Measurements from ENCODE around the gene OR1N1.
"Not testable (repeated sequence)": the region's sequence is repeated elsewhere in the genome, so short reads cannot be mapped to it uniquely, and the experiment has no call there.

OR1N1 gene

GRCh38 chr9:122536134-122536533 lies 9.0 kb upstream of the OR1N1 start:
- no peaks in the 10 kb centered on the region for H3K36me3 ChIP-seq (ENCODE audit: control insufficient read depth in 5 of 5, insufficient read depth in 5 of 5, low read length in 5 of 5)

GRCh38 chr9:122531157-122531556 lies 4.1 kb upstream of the OR1N1 start:
- H3K4me3 ChIP-seq (ENCODE audit: low read depth in 1 of 5, low read length in 5 of 5); H3K36me3 ChIP-seq (ENCODE audit: control insufficient read depth in 5 of 5, insufficient read depth in 5 of 5, low read length in 5 of 5); H3K27me3 ChIP-seq (ENCODE audit: control insufficient read depth in 5 of 5, insufficient read depth in 4 of 5, low read length in 5 of 5); H3K4me1 ChIP-seq (ENCODE audit: control insufficient read depth in 5 of 5, insufficient read depth in 5 of 5, low read length in 5 of 5); H3K27ac ChIP-seq (ENCODE audit: low read depth, low read length); H3K9ac ChIP-seq (ENCODE audit: low read length in 5 of 5); H3K9me3 ChIP-seq (ENCODE audit: control insufficient read depth in 5 of 5, low read length in 5 of 5): not testable (repeated sequence)

More at GRCh38 chr9:122536134-122536533, 9.0 kb upstream of the OR1N1 start:
- H3K4me3 ChIP-seq (ENCODE audit: low read depth in 1 of 5, low read length in 5 of 5) = no peak overlapping the region
- H3K4me1 ChIP-seq (ENCODE audit: control insufficient read depth in 5 of 5, insufficient read depth in 5 of 5, low read length in 5 of 5) = no peaks in the 10 kb centered on the region
- peaks cover 0 to 7% (median 4%) of the 10 kb centered on the region in 5 donors for H3K9me3 ChIP-seq (ENCODE audit: control insufficient read depth in 5 of 5, low read length in 5 of 5)
- H3K9ac ChIP-seq (ENCODE audit: low read length in 5 of 5) = no peak overlapping the region
- H3K27me3 ChIP-seq (ENCODE audit: control insufficient read depth in 5 of 5, insufficient read depth in 4 of 5, low read length in 5 of 5) = no peaks in the 10 kb centered on the region
- no peak overlapping the region for H3K27ac ChIP-seq (ENCODE audit: low read depth, low read length)

GRCh38 chr9:122526602-122527001 lies 491 bp downstream of the OR1N1 start:
- Histone ChIP-seq H3K9me3 (ENCODE audit: control insufficient read depth in 5 of 5, low read length in 5 of 5) (no peaks in the 10 kb centered on the region), H3K9ac (ENCODE audit: low read length in 5 of 5) (no peak overlapping the region), H3K27ac (ENCODE audit: low read depth, low read length) (no peak overlapping the region), H3K4me3 (ENCODE audit: low read depth in 1 of 5, low read length in 5 of 5) (no peak overlapping the region), H3K4me1 (ENCODE audit: control insufficient read depth in 5 of 5, insufficient read depth in 5 of 5, low read length in 5 of 5) (no peaks in the 10 kb centered on the region), H3K36me3 (ENCODE audit: control insufficient read depth in 5 of 5, insufficient read depth in 5 of 5, low read length in 5 of 5) (no peaks in the 10 kb centered on the region), H3K27me3 (ENCODE audit: control insufficient read depth in 5 of 5, insufficient read depth in 4 of 5, low read length in 5 of 5) (peaks cover 0 to 5% (median 0%) of the 10 kb centered on the region in 5 donors)

- no peak overlapping the region for H3K27ac ChIP-seq (ENCODE audit: low read depth, low read length)
- H3K27me3 ChIP-seq (ENCODE audit: control insufficient read depth in 5 of 5, insufficient read depth in 4 of 5, low read length in 5 of 5) = peaks cover 0 to 3% (median 0%) of the 10 kb centered on the region in 5 donors
- H3K9me3 ChIP-seq (ENCODE audit: control insufficient read depth in 5 of 5, low read length in 5 of 5) = no peaks in the 10 kb centered on the region
- H3K4me1 ChIP-seq (ENCODE audit: control insufficient read depth in 5 of 5, insufficient read depth in 5 of 5, low read length in 5 of 5) = no peaks in the 10 kb centered on the region
- no peaks in the 10 kb centered on the region for H3K36me3 ChIP-seq (ENCODE audit: control insufficient read depth in 5 of 5, insufficient read depth in 5 of 5, low read length in 5 of 5)
- no peak overlapping the region for H3K9ac ChIP-seq (ENCODE audit: low read length in 5 of 5)
- H3K4me3 ChIP-seq (ENCODE audit: low read depth in 1 of 5, low read length in 5 of 5) = no peak overlapping the region
Measured at GRCh38 chr9:122519376-122519775, 7.7 kb downstream of the OR1N1 start.

GRCh38 chr9:122518841-122519240 lies 8.3 kb downstream of the OR1N1 start, which contains the start of gene OR1J4:
OR1J4 (plus strand) TSS chr9:122519141; CDS start chr9:122519141, 0 bp downstream.
- no peak within 1 kb of the TSS for H3K27ac ChIP-seq (ENCODE audit: low read depth, low read length)
- no peaks in the 10 kb centered on the region for H3K4me1 ChIP-seq (ENCODE audit: control insufficient read depth in 5 of 5, insufficient read depth in 5 of 5, low read length in 5 of 5)
- H3K9ac ChIP-seq (ENCODE audit: low read length in 5 of 5) = no peak within 1 kb of the TSS
- no peaks in the 10 kb centered on the region for H3K9me3 ChIP-seq (ENCODE audit: control insufficient read depth in 5 of 5, low read length in 5 of 5)
- H3K27me3 ChIP-seq (ENCODE audit: control insufficient read depth in 5 of 5, insufficient read depth in 4 of 5, low read length in 5 of 5) = peaks cover 0 to 3% (median 0%) of the 10 kb centered on the region in 5 donors
- H3K4me3 ChIP-seq (ENCODE audit: low read depth in 1 of 5, low read length in 5 of 5) = no peak within 1 kb of the TSS
- H3K36me3 ChIP-seq (ENCODE audit: control insufficient read depth in 5 of 5, insufficient read depth in 5 of 5, low read length in 5 of 5) = no peaks in the 10 kb centered on the region

- no peaks in the 10 kb centered on the region for H3K4me1 ChIP-seq (ENCODE audit: control insufficient read depth in 5 of 5, insufficient read depth in 5 of 5, low read length in 5 of 5)
Measured at GRCh38 chr9:122518226-122518625, 8.9 kb downstream of the OR1N1 start.

GRCh38 chr9:122510502-122510901 lies 16.6 kb downstream of the OR1N1 start, which contains the start of gene OR1J2:
OR1J2 (plus strand) TSS chr9:122510802; CDS start chr9:122510802, 0 bp downstream.
- Histone ChIP-seq H3K4me1 (ENCODE audit: control insufficient read depth in 5 of 5, insufficient read depth in 5 of 5, low read length in 5 of 5) (no peaks in the 10 kb centered on the region), H3K27me3 (ENCODE audit: control insufficient read depth in 5 of 5, insufficient read depth in 4 of 5, low read length in 5 of 5) (peaks cover 0 to 3% (median 0%) of the 10 kb centered on the region in 5 donors), H3K9me3 (ENCODE audit: control insufficient read depth in 5 of 5, low read length in 5 of 5) (no peaks in the 10 kb centered on the region), H3K27ac (ENCODE audit: low read depth, low read length) (no peak within 1 kb of the TSS), H3K9ac (ENCODE audit: low read length in 5 of 5) (no peak within 1 kb of the TSS), H3K36me3 (ENCODE audit: control insufficient read depth in 5 of 5, insufficient read depth in 5 of 5, low read length in 5 of 5) (no peaks in the 10 kb centered on the region), H3K4me3 (ENCODE audit: low read depth in 1 of 5, low read length in 5 of 5) (no peak within 1 kb of the TSS)

More at GRCh38 chr9:122518226-122518625, 8.9 kb downstream of the OR1N1 start:
- H3K27me3 ChIP-seq (ENCODE audit: control insufficient read depth in 5 of 5, insufficient read depth in 4 of 5, low read length in 5 of 5) = peaks cover 0 to 3% (median 0%) of the 10 kb centered on the region in 5 donors
- no peaks in the 10 kb centered on the region for H3K36me3 ChIP-seq (ENCODE audit: control insufficient read depth in 5 of 5, insufficient read depth in 5 of 5, low read length in 5 of 5)
- H3K9me3 ChIP-seq (ENCODE audit: control insufficient read depth in 5 of 5, low read length in 5 of 5) = no peaks in the 10 kb centered on the region
- H3K4me3 ChIP-seq (ENCODE audit: low read depth in 1 of 5, low read length in 5 of 5) = no peak overlapping the region
- no peak overlapping the region for H3K27ac ChIP-seq (ENCODE audit: low read depth, low read length)
- H3K9ac ChIP-seq (ENCODE audit: low read length in 5 of 5) = no peak overlapping the region

GRCh38 chr9:122506964-122507363 lies 20.1 kb downstream of the OR1N1 start:
- Histone ChIP-seq H3K9me3 (ENCODE audit: control insufficient read depth in 5 of 5, low read length in 5 of 5) (no peaks in the 10 kb centered on the region), H3K9ac (ENCODE audit: low read length in 5 of 5) (no peak overlapping the region), H3K4me1 (ENCODE audit: control insufficient read depth in 5 of 5, insufficient read depth in 5 of 5, low read length in 5 of 5) (no peaks in the 10 kb centered on the region), H3K27ac (ENCODE audit: low read depth, low read length) (no peak overlapping the region), H3K4me3 (ENCODE audit: low read depth in 1 of 5, low read length in 5 of 5) (no peak overlapping the region), H3K27me3 (ENCODE audit: control insufficient read depth in 5 of 5, insufficient read depth in 4 of 5, low read length in 5 of 5) (no peaks in the 10 kb centered on the region), H3K36me3 (ENCODE audit: control insufficient read depth in 5 of 5, insufficient read depth in 5 of 5, low read length in 5 of 5) (no peaks in the 10 kb centered on the region)

- Histone ChIP-seq H3K4me3 (ENCODE audit: low read depth in 1 of 5, low read length in 5 of 5) (no peak overlapping the region), H3K27ac (ENCODE audit: low read depth, low read length) (no peak overlapping the region), H3K9me3 (ENCODE audit: control insufficient read depth in 5 of 5, low read length in 5 of 5) (peaks cover 0 to 7% (median 4%) of the 10 kb centered on the region in 5 donors), H3K4me1 (ENCODE audit: control insufficient read depth in 5 of 5, insufficient read depth in 5 of 5, low read length in 5 of 5) (no peaks in the 10 kb centered on the region), H3K36me3 (ENCODE audit: control insufficient read depth in 5 of 5, insufficient read depth in 5 of 5, low read length in 5 of 5) (no peaks in the 10 kb centered on the region), H3K9ac (ENCODE audit: low read length in 5 of 5) (no peak overlapping the region), H3K27me3 (ENCODE audit: control insufficient read depth in 5 of 5, insufficient read depth in 4 of 5, low read length in 5 of 5) (peaks cover 0 to 5% (median 2%) of the 10 kb centered on the region in 5 donors)
Measured at GRCh38 chr9:122498883-122499288, 28.2 kb downstream of the OR1N1 start.

GRCh38 chr9:122479062-122479461 lies 48.0 kb downstream of the OR1N1 start:
- H3K27ac ChIP-seq (ENCODE audit: low read depth, low read length) = no peak overlapping the region
- no peaks in the 10 kb centered on the region for H3K36me3 ChIP-seq (ENCODE audit: control insufficient read depth in 5 of 5, insufficient read depth in 5 of 5, low read length in 5 of 5)
- H3K4me1 ChIP-seq (ENCODE audit: control insufficient read depth in 5 of 5, insufficient read depth in 5 of 5, low read length in 5 of 5) = no peaks in the 10 kb centered on the region
- no peaks in the 10 kb centered on the region for H3K9me3 ChIP-seq (ENCODE audit: control insufficient read depth in 5 of 5, low read length in 5 of 5)
- peaks cover 0 to 9% (median 0%) of the 10 kb centered on the region in 5 donors for H3K27me3 ChIP-seq (ENCODE audit: control insufficient read depth in 5 of 5, insufficient read depth in 4 of 5, low read length in 5 of 5)
- H3K9ac ChIP-seq (ENCODE audit: low read length in 5 of 5) = no peak overlapping the region
- H3K4me3 ChIP-seq (ENCODE audit: low read depth in 1 of 5, low read length in 5 of 5) = no peak overlapping the region
